Frontal cortex (tissue), 4 donors: ENCODE results near the gene MPV17. TPM values are rescaled to one million over a fixed set of nuclear protein-coding genes. Genes with fewer than 3 reads are reported as not detected.
"Not testable (repeated sequence)": the region's sequence is repeated elsewhere in the genome, so short reads cannot be mapped to it uniquely, and the experiment has no call there.

Source experiments
- DNase-seq, 2 donors: peaks; one replicate each; pipeline ENCODE4 v3.0.0; 2012; ENCODE audit warnings: low spot score in 2 of 2
- FAIRE-seq: peaks from 2 replicates; lab custom pipeline; 2012; peaks lifted over from hg19 to GRCh38; lab: Jason Lieb, UNC
- total RNA-seq: library from RNA; depleted of rRNA; stranded (reverse); fragments of >200 nt; gene quantifications from one replicate; pipeline ENCODE4 v1.2.3, GENCODE V29; 2014
- donor health status: control.
- donor health status: control.
- donor health status: control.

The MPV17 gene
- total RNA-seq, 1 donor from 2014 or later: 41.6 TPM

DNA sequence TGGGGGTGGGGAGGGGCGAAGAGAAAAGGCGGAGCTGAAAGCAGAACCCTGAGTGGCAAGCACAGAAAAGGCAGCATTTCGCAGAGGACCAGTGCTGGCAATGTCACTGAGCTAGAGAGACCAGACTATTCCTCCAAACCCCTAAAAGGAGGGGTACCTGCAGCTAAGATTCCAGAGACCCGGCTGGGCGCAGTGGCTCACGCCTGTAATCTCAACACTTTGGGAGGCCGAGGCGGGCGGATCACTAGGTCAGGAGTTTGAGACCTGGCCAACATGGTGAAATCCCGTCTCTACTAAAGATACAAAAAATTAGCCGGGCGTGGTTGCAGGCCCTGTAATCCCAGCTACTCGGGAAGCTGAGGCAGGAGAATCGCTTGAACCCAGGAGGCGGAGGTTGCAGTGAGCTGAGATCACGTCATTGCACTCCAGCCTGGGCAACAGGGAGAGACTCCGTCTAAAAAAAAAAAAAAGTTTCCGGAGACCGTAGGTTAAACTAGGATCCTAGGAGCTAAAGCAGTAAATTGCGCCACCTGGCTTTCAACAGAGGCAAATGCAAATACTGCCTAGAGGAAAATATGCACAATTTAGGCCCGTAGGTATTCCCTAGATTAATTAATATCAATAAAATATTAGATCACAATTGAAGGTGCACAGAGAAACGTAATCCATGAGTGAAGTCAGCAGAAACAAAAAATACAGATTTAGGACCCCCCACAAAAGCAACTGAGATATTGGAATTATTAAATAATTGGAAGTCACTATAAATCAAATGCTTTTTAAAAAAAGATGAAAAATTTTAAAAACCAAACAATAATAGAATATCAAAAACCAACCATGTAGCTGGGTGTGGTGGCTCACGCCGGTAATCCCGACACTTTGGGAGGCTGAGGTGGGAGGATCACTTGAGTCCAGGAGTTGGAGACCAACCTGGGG lies 19.5 kb downstream of the MPV17 start:
- DNase-seq: peak; percentile 65 to 71
- FAIRE-seq: no peak

GRCh38 chr2:27300606-27301005 lies 22.3 kb downstream of the MPV17 start:
- FAIRE-seq, DNase-seq: not testable (repeated sequence)

DNA sequence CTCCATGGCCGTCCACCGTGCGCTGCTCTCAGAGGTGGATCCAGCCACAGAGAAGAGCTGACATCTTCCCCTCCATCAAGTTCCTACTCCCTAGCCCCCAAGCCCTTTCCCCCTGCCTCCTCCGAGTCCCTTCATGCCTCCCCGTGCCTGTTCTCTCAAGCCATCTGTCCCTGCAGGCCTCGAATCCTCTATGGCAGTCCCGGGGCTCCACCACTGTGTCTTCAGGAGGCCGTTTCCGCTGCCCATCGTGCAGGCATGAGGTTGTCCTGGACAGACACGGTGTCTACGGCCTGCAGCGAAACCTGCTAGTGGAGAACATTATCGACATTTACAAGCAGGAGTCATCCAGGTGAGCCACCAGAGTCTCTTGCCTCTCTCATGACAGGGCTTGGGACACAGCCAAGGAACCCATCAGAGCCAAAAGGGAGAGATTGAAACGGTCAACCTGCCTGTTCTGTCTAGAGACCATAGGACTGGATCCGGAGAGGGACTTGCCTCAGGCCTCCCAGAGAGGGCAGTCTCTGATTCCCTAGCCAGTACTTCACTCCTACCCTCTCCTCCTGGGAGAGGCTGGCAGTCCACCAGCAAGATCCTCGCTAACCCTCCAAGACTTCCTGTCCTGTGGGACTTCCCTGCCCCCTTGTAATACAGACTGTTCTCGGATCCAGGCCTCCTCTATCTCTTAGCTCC lies 24.4 kb downstream of the MPV17 start:
- FAIRE-seq: no peak

DNA sequence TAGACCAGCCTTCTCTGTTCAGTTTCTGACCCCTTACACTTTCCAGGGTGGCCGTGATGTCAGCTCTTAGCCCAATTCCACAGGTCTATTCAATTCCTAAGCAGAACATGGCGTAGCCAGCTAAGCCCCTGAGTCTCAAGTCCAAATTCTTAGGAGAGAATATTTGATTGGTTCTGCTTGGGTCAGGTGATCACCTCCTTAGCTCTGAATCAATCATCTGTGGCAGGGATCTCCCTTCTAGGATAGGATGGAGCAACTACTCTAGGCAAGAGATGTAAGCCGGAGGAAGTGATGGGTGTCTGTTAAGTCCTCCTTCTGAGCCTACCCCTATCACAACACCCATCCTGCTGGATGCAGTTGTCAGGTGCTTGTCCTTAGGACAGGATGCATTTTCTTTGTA lies 25.7 kb downstream of the MPV17 start:
- FAIRE-seq (no peak), DNase-seq (no peak)

More for the DNA sequence above, 24.4 kb downstream of the MPV17 start:
- no peak for DNase-seq

DNA sequence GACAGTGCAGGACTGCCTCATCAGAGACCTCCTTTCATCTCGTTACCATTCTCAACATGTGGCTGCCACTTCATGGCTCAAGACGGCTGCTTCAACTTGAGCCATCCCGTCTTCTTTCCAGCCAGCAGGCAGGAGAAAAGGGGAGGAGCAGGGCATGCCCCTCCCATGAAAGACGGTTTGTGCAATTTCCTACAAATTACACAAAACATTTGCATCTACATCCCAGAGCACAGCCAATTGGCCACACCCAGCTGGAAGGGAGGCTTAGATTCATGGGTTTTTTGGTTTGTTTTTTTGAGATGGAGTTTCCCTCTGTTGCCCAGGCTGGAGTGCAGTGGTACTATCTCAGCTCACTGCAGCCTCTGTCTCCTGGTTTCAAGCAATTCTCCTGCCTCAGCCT lies 26.4 kb downstream of the MPV17 start:
- DNase-seq: no peak
- FAIRE-seq: no peak

GRCh38 chr2:27294928-27295327 lies 28.0 kb downstream of the MPV17 start:
- no peak for FAIRE-seq
- DNase-seq: no peak

GRCh38 chr2:27291865-27292264 lies 31.0 kb downstream of the MPV17 start:
- no peak for DNase-seq
- no peak for FAIRE-seq

DNA sequence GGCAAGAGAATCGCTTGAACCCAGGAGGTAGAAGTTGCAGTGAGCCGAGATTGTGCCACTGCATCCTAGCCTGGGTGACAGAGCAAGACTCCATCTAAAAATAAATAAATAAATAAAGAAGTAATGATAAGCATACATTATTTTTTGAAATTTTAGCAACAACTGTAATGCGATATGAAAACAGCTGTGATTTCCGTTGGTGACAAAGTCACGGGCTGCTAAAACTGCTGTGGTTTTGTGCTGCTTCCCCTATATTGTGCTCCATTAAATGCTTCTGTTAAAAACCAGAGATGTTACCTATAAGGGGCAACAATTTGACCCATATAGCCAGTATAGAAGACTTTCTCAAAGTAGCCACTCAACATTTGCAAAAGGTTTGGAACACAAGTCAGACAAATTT lies 32.3 kb downstream of the MPV17 start:
- FAIRE-seq (no peak), DNase-seq (no peak)

GRCh38 chr2:27288610-27289009 lies 34.3 kb downstream of the MPV17 start:
- no peak for DNase-seq

DNA sequence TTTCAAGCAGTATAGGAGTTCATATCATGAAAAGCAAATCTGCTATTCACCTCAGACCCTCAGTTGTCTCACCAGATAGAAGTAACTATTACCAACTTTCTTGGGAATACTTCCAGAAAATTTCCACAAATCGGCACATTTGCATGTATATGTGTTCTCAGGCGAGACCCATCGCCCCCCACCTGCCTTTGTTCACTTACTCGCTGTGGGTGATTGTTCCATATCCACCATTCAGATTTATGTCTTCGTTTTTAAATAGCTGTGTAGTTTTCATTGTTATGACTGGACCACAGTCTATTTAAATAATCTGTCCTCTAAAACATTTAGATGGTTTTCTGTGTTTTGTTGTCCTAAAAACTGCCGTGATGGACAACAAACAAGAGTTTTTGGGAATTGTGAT lies 37.4 kb downstream of the MPV17 start:
- no peak for FAIRE-seq
- no peak for DNase-seq

More at GRCh38 chr2:27288610-27289009, 34.3 kb downstream of the MPV17 start:
- FAIRE-seq: no peak

DNA sequence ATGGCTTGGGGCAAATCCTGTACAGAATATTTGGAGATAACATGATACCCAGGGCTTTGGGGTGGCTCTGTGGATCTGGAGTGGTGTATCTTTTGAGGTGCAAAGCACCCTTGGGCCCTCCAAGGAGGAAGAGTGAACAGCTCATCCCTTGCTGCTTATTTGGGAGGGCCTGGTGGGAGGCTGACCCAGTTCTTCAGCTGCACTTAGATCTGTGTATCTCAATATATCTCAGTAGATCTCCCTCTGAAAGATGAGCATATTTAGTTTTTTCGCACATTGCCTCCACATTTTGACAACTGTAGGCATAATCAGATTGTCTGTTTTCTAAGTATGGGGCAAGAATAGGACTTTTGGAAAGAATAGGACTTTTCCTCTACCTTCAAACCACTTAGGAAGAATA lies 37.9 kb downstream of the MPV17 start:
- FAIRE-seq: no peak
- DNase-seq: no peak

DNA sequence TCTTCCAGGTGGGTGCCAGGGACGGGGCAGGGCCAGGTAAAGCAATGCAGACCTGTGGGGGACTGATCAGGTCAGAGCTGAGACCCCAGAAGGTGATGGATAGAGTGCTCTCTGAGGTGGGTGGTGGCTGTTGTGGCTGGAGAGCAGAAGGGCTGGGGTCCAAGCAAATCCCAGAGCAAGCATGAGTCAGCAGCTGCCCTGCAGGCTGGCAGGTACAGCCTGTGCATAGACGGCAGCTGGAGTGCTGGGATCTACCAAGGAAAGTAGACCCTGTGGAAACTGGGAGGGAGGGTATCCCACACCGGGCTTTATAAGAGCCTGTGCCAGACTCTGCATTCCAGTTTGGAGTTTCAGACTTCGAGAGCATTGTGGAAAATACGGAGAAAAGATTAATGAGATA lies 40.0 kb downstream of the MPV17 start:
- FAIRE-seq (no peak), DNase-seq (no peak)

DNA sequence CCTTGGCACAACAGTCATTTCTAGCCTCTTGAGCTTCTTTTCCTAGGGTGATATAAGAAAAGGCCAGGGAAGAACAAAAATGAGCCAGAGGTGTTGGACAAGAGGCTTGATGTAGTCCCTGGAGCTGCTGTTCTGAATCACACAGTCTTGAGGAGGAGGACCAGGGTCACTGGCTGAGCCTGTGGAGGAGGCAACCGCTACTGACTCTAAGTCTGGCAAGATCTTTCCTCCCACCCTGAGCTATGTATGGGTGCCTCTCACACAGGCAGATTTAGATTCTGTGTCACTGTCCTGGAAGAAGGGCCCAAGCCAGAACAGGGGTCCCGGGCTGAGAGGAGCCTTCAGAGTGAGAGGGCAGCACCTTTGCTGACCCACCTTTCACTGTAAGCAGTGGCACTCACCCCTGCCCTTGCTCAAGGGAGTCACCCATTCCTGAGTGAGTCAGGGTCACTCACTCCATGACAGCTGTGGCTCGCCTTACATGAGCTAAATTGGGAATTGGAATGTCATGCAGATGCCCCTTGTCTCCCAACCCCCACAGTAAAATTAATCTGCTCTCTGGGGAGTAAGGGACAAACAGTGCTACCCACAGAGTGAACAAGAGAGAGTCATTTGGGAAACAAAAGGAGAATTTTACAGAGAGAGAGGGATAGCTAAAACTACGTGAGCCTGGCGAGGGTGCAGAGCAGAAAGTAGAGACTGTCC lies 40.9 kb downstream of the MPV17 start, which contains the start of gene TRIM54:
Gene TRIM54 (plus strand): TSS at position 575 of the 705 bp plus-strand sequence. CDS start 303 bp downstream, outside the sequence.
- DNase-seq: no peak

GRCh38 chr2:27281442-27281841 lies 41.5 kb downstream of the MPV17 start:
- DNase-seq (no peak), FAIRE-seq (no peak)

More for the DNA sequence above, 40.9 kb downstream of the MPV17 start, which contains the start of gene TRIM54:
- no peak for FAIRE-seq

- FAIRE-seq (no peak), DNase-seq (no peak)
These were observed 42.1 kb downstream of the MPV17 start for GRCh38 chr2:27280826-27281225.

- no peak for FAIRE-seq
- DNase-seq: no peak
These were observed 44.9 kb downstream of the MPV17 start for GRCh38 chr2:27278010-27278409.

DNA sequence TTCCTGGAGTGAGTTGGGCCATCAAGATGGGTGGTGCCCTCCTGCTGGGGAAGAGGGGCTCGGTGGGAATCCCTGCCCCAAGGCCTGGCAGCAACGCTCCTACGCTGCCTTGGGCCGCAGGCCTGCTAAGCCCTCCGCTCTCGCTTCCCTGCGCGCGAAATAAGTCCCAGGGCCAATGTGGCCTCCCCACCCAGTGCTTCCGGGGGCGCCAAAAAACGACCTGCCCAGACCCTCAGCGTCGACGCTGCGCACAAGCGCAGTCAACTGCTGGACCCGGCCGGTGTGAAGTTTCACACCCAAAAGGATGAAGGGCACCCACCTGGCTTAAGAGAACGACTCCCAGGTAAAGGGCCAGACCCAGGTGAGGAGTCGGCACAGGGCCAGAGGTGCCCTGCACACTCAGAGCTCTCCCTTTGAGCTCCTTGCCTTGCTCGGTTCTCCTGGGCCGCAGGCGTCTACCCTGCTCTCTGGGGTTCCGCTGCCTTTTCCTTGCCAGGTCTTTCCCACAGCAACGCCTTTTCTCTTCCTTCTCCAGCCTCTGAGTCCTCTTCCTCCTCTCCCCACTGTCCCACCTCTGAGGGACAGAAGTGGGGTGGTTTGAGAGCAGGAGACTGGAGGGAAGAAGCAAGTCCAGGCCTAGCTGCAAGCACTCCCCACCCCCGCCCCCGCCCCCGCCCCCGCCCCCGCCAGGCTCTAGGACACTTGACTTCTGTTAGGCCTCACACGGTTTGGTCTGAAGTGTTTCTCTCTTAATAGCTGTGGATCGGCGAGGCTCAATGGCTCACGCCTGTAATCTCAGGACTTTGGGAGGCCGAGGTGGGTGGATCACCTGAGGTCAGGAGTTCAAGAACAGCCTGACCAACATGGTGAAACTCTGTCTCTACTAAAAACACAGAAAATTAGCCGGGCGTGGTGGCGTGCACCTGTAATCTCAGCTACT lies 47.4 kb downstream of the MPV17 start, which contains the start of gene DNAJC5G:
Gene DNAJC5G (plus strand): TSS at position 223 of the 940 bp plus-strand sequence. CDS start 1,296 bp downstream, outside the sequence.
- DNase-seq (no peak), FAIRE-seq (no peak)

- not testable (repeated sequence) for DNase-seq, FAIRE-seq
These were observed 50.1 kb downstream of the MPV17 start for GRCh38 chr2:27272537-27273522.
